ENCODE results near the gene MAN1C1.
"Not testable (repeated sequence)": the region's sequence is repeated elsewhere in the genome, so short reads cannot be mapped to it uniquely, and the experiment has no call there.

Gene MAN1C1

GRCh38 chr1:25683731-25684130 lies 67.1 kb downstream of the MAN1C1 start:
- no peak for DNase-seq

- DNase-seq = no peak
Observed at GRCh38 chr1:25684216-25684965, 67.8 kb downstream of the MAN1C1 start.

- DNase-seq = no peak
Observed at GRCh38 chr1:25685211-25685750, 68.7 kb downstream of the MAN1C1 start.

- no peak for DNase-seq
Observed at GRCh38 chr1:25685938-25686665, 69.5 kb downstream of the MAN1C1 start.

- DNase-seq = no peak
Observed at GRCh38 chr1:25687221-25688017, 70.8 kb downstream of the MAN1C1 start.

- DNase-seq = no peak
Observed at GRCh38 chr1:25688390-25689119, 72.0 kb downstream of the MAN1C1 start.

GRCh38 chr1:25689686-25690381 lies 73.2 kb downstream of the MAN1C1 start:
- DNase-seq = no peak

GRCh38 chr1:25690396-25690956 lies 73.9 kb downstream of the MAN1C1 start:
- no peak for DNase-seq

GRCh38 chr1:25691211-25691610 lies 74.6 kb downstream of the MAN1C1 start:
- no peak for DNase-seq

- no peak for DNase-seq
Observed at GRCh38 chr1:25692560-25692959, 76.0 kb downstream of the MAN1C1 start.

GRCh38 chr1:25694167-25695007 lies 77.8 kb downstream of the MAN1C1 start:
- DNase-seq = no peak

- DNase-seq = no peak
Observed at GRCh38 chr1:25695090-25695770, 78.6 kb downstream of the MAN1C1 start.

- DNase-seq = no peak
Observed at GRCh38 chr1:25695771-25696311, 79.2 kb downstream of the MAN1C1 start.

- DNase-seq = not testable (repeated sequence)
Observed at GRCh38 chr1:25696643-25697042, 80.1 kb downstream of the MAN1C1 start.

- DNase-seq = no peak
Observed at GRCh38 chr1:25697435-25698217, 81.0 kb downstream of the MAN1C1 start.

- DNase-seq = no peak
Observed at GRCh38 chr1:25698252-25698651, 81.7 kb downstream of the MAN1C1 start.

- not testable (repeated sequence) for DNase-seq
Observed at GRCh38 chr1:25699059-25699458, 82.5 kb downstream of the MAN1C1 start.

- DNase-seq = no peak
Observed at GRCh38 chr1:25699500-25700143, 83.0 kb downstream of the MAN1C1 start.

Data from NCI-H2029 treated with DMSO at 0.1 percent for 48 hours (cell line).